NK-92 (cell line): Measurements from ENCODE around the gene CYTH3.
"Not testable (repeated sequence)": the region's sequence is repeated elsewhere in the genome, so short reads cannot be mapped to it uniquely, and the experiment has no call there.

ENCODE experiments used
- DNase-seq: peaks from one replicate; lab custom pipeline; 2025; ENCODE audit not compliant: unreplicated experiment; lab: John Stamatoyannopoulos, UW

Gene CYTH3

DNA sequence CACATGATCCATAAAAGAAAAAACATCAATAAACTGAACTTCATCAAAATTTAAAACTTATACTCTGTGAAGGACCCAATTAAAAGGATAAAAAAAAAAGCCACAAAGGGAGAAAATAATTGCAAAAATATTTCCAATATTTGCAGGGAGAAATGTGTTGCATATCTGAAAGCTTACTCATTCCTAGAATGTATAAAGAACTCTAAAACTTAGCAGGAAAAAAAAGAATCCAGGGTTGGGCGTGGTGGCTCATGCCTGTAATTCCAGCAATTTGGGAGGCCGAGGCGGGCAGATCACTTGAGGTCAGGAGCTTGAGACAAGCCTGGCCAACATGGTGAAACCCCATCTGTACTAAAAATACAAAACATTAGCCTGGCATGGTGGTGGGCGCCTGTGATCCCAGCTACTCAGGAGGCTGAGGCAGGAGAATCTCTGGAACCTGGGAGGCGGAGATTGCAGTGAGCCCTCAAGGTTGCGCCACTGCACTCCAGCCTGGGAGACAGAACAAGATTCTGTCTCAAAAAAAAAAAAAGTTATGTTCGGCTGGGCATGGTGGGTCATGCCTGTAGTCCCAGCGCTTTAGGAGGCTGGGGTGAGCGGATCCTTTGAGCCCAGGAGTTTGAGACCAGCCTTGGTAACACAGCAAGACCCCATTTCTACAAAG is 11.1 kb upstream of the CYTH3 start:
- not testable (repeated sequence) for DNase-seq

DNA sequence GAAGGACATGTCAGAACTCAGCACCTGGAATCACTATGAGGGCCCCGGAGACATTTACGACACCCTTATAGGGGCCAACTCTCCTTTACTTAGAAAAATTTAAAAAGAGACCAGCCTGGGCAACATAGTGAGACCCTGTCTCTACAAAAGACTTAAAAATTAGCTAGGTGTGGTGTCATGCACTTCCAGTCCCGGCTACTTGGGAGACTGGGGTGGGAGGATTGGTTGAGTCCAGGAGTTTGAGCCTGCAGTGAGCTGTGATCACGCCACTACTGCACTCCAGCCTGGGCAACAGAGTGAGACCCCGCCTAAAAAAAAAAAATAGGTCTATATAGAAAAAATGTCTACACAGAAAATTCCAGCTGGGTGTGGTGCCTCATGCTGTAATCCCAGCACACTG is 7.5 kb upstream of the CYTH3 start:
- DNase-seq, result no peak

- no peak for DNase-seq
Measured at GRCh38 chr7:6279341-6279740, 6.9 kb upstream of the CYTH3 start.

GRCh38 chr7:6278749-6279310 is 6.4 kb upstream of the CYTH3 start:
- no peak for DNase-seq

DNA sequence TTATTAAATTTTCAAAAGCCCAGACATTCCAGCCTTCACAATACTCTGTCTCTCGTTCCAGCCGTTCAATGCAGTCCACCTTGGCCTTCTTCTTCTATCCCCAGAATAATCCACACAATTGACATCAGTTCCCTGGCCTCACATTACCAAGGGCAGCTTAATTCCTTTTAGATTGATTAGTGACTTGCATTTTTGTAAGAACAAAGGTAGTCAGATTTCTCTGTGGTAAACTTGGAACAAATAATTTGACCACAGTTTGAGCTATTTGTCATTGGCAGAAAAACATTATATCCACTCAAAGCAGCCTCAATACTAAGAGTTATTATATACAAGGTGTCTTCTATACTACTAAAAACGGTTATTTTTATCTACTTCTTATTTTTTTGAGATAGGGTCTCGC is 5.1 kb upstream of the CYTH3 start:
- DNase-seq, result no peak

DNA sequence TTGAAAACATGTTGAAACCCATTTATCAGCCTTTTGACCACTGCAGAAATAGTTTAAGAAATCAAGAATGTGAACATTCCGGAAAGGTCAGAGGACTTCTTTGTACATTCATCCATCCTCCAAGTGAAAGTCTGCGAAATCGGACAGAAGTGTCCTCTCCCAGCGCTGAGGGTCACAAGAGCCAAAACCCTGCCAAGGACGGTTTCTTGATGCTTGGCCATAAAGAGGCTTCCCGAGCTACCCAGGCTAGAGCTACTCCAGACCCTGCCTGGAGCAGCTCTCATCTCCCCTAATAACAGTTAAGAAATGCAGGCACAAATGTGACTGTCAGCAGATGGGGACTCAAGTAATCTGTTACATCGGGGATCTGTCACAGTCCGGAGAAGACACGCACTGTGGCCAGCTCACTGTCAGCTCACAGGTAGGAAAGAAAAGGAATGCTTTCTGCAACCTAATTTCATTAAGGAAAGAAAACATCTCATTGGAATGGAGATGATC is 4.5 kb upstream of the CYTH3 start:
- no peak for DNase-seq

- no peak for DNase-seq
Measured at GRCh38 chr7:6274743-6275142, 2.3 kb upstream of the CYTH3 start.

DNA sequence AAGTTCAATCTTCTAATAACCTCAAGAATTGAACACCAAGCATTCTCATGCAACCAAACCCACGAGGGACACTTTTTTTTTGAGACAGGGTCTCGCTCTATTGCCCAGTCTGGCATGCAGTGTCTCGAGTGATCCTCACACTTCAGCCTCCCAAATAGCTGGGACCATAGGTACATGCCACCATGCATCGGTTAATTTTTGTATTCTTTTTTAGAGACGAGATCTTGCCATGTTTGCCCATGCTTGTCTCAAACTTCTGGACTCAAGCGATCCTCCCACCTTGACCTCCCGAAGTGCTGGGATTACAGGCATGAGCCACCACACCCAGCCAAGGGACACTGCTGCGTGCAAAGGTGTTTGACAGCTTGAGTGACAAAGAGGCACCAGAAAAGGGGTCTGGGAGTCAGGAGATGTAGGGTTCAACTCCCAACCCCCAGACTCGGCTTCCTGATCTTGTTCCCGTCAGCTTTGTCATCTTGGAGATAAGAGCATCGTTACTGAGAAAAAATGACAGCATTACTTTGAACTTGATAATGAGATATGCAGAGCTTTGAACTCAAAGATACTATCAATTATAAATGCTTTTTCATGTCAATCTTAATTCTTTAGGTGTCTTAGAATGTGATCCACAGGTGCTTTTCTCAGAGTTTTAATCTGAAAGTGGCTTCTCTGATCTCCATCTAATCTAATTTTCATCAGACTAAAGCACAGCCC is 1.6 kb upstream of the CYTH3 start:
- no peak for DNase-seq

DNA sequence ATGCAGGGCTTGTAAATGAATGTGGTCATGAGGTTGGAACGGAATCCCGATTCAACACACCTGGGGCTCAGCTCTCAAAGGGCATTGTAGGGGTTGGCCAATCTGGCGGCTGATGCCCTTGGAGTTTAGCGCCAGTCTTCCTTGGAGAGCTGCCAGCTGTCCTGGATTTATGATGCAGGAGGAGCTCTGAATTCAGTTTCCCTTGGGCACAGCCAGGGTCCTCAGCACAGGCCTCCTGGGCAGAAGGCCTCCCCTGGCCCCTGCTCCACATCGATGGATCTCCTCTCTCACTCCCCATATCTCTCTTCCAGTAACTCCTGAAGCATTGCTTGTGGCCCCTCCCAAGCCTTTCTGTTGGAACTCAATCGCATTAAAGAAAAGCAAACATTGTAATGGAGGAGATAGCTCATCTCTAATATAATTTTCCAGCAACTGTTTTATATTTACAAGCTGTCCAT is 985 bp upstream of the CYTH3 start:
- DNase-seq, result no peak

- DNase-seq, result no peak
Measured at GRCh38 chr7:6271694-6272440, 557 bp downstream of the CYTH3 start.

GRCh38 chr7:6271060-6271658 is 1.3 kb downstream of the CYTH3 start:
- DNase-seq, result no peak

GRCh38 chr7:6269527-6269926 is 2.9 kb downstream of the CYTH3 start:
- no peak for DNase-seq

DNA sequence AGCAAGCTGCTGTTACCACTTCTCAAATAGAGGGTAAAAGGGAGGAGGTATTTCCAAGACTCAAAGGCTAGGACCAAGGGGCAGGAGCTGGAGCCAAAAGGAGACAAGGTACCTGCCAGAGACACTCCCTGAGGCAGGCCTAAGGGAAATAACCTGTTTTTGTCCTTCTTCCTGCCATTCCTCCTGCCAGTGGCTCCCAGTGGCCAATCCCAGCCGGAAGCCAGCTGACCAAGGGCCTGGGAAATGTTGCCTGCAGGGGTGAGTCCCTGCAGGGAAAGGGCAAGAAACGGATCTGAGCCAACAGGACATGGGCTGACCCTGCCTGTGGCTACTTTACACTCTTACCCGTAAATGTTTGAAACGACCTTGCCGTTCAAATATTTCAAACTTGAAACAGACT is 3.5 kb downstream of the CYTH3 start:
- DNase-seq, result no peak

- no peak for DNase-seq
Measured at GRCh38 chr7:6268023-6268900, 4.2 kb downstream of the CYTH3 start.

DNA sequence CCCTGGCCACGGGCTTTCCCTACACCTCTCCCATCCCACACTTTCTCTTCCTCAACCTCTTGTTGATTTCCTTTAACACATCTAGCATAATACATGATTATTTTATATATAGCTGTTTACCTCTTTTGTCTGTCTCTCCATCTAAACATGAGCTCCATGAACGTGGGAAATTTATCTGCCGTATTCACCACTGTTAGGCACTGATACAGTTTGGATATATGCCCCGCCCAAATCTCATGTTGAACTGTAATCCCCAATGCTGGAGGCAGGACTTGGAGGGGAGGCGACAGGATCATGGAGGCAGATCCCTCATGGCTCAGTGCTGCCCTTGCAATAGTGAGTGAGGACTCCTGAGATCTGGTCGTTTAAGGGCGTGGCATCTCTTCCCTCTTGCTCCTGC is 5.7 kb downstream of the CYTH3 start:
- DNase-seq, result no peak

DNA sequence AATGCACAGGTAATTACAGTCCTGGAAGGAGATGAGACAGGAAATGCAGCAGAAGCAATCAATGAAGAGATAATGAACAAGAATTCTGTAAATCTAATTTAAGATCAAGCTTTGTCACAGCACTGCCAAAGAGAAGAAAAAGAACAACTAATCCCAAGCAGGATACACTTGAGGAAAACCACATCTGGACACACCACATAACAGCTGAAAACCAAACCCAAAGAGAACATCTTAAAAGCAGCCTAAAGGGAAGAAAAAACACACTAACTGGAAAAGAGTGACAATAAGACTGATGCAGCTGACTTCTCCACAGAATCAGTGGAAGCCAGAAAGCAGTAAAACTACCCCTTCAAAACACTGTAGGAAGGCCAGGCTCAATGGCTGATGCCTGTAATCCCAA is 10.2 kb downstream of the CYTH3 start:
- no peak for DNase-seq

GRCh38 chr7:6261699-6262098 is 10.7 kb downstream of the CYTH3 start:
- no peak for DNase-seq

DNA sequence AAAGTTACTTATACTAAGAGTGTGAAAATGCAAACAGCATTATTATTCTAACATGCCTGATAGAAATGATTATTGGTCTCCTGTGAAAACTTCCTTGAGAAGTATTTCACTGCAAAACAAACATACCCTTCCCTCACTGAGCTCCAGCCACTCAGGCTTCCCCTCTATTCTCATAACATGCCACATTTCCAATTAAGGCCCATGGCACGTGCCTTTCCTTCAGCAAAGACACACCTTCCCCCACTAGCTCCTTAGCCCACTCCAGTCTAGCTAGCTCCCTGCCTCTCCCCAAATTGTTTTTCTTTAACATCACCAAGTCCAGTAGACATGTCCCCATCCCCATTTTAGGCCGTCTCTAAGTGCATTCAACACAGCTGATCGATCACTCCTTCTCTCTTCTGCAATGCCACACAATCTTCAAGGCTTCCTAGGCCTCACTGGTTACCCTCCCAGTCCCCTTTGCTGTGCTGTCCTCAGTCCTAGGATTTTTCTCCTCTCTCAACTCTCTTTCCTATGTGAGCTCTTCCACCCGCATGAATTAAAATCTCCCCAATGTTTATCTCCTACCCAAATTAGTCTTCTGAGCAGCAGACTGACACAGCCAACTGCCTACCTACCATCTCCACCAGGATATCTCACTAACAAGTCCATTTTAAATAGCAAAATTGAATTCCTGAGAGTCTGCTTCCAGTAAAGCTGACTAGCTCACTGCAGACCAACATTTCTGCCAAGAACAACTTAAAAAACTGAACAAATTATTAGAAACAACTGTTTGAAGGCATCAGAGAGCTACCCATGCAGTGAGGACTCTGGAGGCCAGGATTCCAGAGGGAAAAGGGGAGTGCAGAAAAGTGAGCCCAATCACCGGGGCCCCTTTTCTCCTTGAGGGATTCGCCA is 11.9 kb downstream of the CYTH3 start:
- DNase-seq, result no peak

DNA sequence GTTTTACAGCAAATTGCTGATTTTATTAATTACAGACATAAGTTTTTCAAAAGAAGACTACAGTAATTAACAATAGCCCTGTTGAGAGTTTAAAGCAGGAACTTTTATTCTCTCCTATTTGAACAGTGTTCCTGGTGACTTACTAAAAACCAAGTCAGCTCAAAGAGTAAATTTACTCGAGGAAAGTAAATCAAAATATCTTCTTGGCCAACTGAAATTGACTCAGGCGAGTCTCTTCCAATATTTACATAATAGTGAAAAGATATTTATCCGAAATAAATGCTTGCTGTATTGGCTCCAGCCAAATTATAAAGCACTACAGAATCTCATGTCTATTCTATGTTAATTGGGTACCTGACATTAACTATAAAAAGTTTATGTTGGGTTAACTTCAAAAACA is 13.2 kb downstream of the CYTH3 start:
- DNase-seq, result no peak
